ENCODE measurements around the gene IARS2.
"Not testable (repeated sequence)": the region's sequence is repeated elsewhere in the genome, so short reads cannot be mapped to it uniquely, and the experiment has no call there.

The IARS2 gene

GRCh38 chr1:220169887-220170286, 76.0 kb downstream of the IARS2 start:
- not testable (repeated sequence) for DNase-seq

GRCh38 chr1:220170836-220171526, 77.0 kb downstream of the IARS2 start:
- DNase-seq: no peak

- DNase-seq: no peak
Measured at GRCh38 chr1:220176540-220176939, 82.6 kb downstream of the IARS2 start.

- no peak for DNase-seq
Measured at GRCh38 chr1:220182111-220182510, 88.2 kb downstream of the IARS2 start.

- no peak for DNase-seq
Measured at GRCh38 chr1:220182656-220183055, 88.7 kb downstream of the IARS2 start.

- no peak for DNase-seq
Measured at GRCh38 chr1:220184506-220184905, 90.6 kb downstream of the IARS2 start.

GRCh38 chr1:220186752-220187151, 92.8 kb downstream of the IARS2 start:
- no peak for DNase-seq

GRCh38 chr1:220188538-220188937, 94.6 kb downstream of the IARS2 start:
- no peak for DNase-seq

- no peak for DNase-seq
Measured at GRCh38 chr1:220189750-220190347, 95.9 kb downstream of the IARS2 start.

- no peak for DNase-seq
Measured at GRCh38 chr1:220195701-220196100, 101.8 kb downstream of the IARS2 start.

Measured in left hindlimb (tissue), 1 donor.